Sigmoid colon (tissue), 4 donors: ENCODE data around the gene IQGAP2.

ENCODE experiments used
- EP300 ChIP-seq, 4 donors: sonication (generic); formaldehyde crosslinking; IDR thresholded peaks; one replicate each; pipeline ENCODE4 v1.6.1; 2017; ENCODE audit warnings: antibody characterized with exemption in 4 of 4
- POLR2A ChIP-seq, 2 donors: fragments of 450-650 bp; IDR thresholded peaks; one replicate each; pipeline ENCODE4 v1.6.1; 2016; ENCODE audit warnings: antibody characterized with exemption in 2 of 2, mild to moderate bottlenecking in 2 of 2, moderate library complexity in 2 of 2
- POLR2AphosphoS5 ChIP-seq, 4 donors: sonication (generic); formaldehyde crosslinking; IDR thresholded peaks; one replicate each; pipeline ENCODE4 v1.6.1; 2017; ENCODE audit warnings: antibody characterized with exemption in 4 of 4
- TF ChIP-seq, protein P1 (sequence below), 4 experiments: fragments of 450-650 bp in 3 of 4; fragments of 200-600 bp in 1 of 4; IDR thresholded peaks; one replicate each; pipeline ENCODE4 v1.5.1; 2016 to 2019; ENCODE audit warnings: antibody characterized with exemption in 4 of 4, mild to moderate bottlenecking in 3 of 4, moderate library complexity in 2 of 4

DNA sequence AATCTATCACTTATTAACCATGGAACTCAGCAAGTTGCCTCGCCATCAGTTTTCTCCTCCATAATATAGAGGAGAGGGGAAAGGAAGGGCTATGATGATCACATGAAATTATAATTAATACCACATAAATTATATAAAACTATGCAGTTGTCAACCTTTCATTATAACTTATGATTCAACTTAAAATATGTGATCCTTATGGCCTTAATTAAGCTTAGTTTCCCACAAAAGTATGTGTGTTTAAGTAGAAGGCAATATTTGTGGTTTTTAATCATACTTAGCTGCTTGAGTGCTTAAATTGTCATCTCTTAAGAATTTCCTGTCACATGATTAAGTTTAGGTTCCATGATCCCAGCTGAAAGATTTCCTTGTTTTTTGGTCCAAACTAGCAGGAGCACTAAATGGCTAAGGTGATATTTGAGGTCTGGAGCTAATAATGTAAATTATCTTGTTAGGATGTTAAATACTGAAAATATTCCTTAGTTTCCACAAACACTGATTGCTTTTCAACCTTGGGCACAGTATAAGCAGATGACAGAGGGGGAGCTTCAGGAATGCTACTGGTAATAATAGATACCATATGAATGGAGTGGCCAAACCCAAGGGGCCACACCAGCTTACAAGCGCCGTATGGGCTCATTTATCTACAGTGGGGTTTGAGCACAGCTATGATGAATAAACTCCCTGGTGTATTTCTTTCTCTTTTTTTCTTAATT is 286.4 kb downstream of the IQGAP2 start:
- TF ChIP-seq POLR2AphosphoS5 (IDR thresholded peaks at IDR 0.05): no peak
- TF ChIP-seq, protein P1, sequence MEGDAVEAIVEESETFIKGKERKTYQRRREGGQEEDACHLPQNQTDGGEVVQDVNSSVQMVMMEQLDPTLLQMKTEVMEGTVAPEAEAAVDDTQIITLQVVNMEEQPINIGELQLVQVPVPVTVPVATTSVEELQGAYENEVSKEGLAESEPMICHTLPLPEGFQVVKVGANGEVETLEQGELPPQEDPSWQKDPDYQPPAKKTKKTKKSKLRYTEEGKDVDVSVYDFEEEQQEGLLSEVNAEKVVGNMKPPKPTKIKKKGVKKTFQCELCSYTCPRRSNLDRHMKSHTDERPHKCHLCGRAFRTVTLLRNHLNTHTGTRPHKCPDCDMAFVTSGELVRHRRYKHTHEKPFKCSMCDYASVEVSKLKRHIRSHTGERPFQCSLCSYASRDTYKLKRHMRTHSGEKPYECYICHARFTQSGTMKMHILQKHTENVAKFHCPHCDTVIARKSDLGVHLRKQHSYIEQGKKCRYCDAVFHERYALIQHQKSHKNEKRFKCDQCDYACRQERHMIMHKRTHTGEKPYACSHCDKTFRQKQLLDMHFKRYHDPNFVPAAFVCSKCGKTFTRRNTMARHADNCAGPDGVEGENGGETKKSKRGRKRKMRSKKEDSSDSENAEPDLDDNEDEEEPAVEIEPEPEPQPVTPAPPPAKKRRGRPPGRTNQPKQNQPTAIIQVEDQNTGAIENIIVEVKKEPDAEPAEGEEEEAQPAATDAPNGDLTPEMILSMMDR (IDR thresholded peaks at IDR 0.05): no peak
- TF ChIP-seq POLR2A (IDR thresholded peaks at IDR 0.05): no peak
- TF ChIP-seq EP300 (IDR thresholded peaks at IDR 0.05): no peak
